Mesenchymal stem cell (in vitro differentiated cells and primary cell): Measurements from ENCODE around the gene RTL10.
A peak's percentile ranks its signal among the peaks of the same experiment; 100 is the strongest.

Experiments used
- DNase-seq: peaks from one replicate; pipeline ENCODE4 v3.0.0-alpha.2; 2013
- H2AFZ ChIP-seq: one replicate; pipeline ENCODE4 v1.6.1; 2013; ENCODE audit warnings: low read depth, mild to moderate bottlenecking, control low read depth, inconsistent platforms, low read length, moderate library complexity
- H2AK5ac ChIP-seq: 2 replicates; pipeline ENCODE4 v1.6.1; 2013; ENCODE audit warnings: low read length, moderate library complexity, mild to moderate bottlenecking, inconsistent platforms; ENCODE audit not compliant: severe bottlenecking
- H2BK120ac ChIP-seq: one replicate; pipeline ENCODE4 v1.6.1; 2013; ENCODE audit warnings: low read depth, mild to moderate bottlenecking, inconsistent platforms, low read length, moderate library complexity
- H2BK12ac ChIP-seq, 2 experiments: one replicate each; pipeline ENCODE4 v1.6.1; 2013; ENCODE audit warnings: inconsistent platforms in 2 of 2, low read length in 2 of 2, mild to moderate bottlenecking in 2 of 2, moderate library complexity in 2 of 2, control low read depth in 1 of 2
- H2BK15ac ChIP-seq: one replicate; pipeline ENCODE4 v1.6.1; 2013; ENCODE audit warnings: mild to moderate bottlenecking, low read depth, inconsistent platforms; ENCODE audit not compliant: poor library complexity, severe bottlenecking
- H2BK5ac ChIP-seq: 2 replicates; pipeline ENCODE4 v1.6.1; 2013; ENCODE audit warnings: low read depth, mild to moderate bottlenecking, low read length, control low read depth, inconsistent platforms; ENCODE audit not compliant: poor library complexity, severe bottlenecking
- H3K14ac ChIP-seq, 2 experiments: one replicate each; pipeline ENCODE4 v1.6.1; 2013; ENCODE audit warnings: inconsistent platforms in 2 of 2, low read length in 2 of 2, control low read depth in 1 of 2, mild to moderate bottlenecking in 1 of 2, moderate library complexity in 1 of 2
- H3K18ac ChIP-seq, 2 experiments: one replicate each; pipeline ENCODE4 v1.6.1; 2013; ENCODE audit warnings: inconsistent platforms in 2 of 2, low read length in 2 of 2, control low read depth in 1 of 2, low read depth in 1 of 2, mild to moderate bottlenecking in 1 of 2
- H3K23ac ChIP-seq, 2 experiments: one replicate each; pipeline ENCODE4 v1.6.1; 2013; ENCODE audit warnings: inconsistent platforms in 2 of 2, low read length in 2 of 2, mild to moderate bottlenecking in 2 of 2, moderate library complexity in 2 of 2, control low read depth in 1 of 2
- H3K27ac ChIP-seq: 2 replicates; pipeline ENCODE4 v1.5.1; 2013; ENCODE audit warnings: mild to moderate bottlenecking, moderate library complexity, low read length, control low read depth, inconsistent platforms; ENCODE audit not compliant: poor library complexity, severe bottlenecking
- H3K27me3 ChIP-seq, 2 experiments: 2 replicates each; pipeline versions ENCODE4 v1.6.1 to v1.7.0; 2013; ENCODE audit warnings: low read length in 2 of 2, mild to moderate bottlenecking in 2 of 2, moderate library complexity in 2 of 2, control low read depth in 1 of 2, inconsistent platforms in 1 of 2; ENCODE audit not compliant: control insufficient read depth in 1 of 2, insufficient read depth in 1 of 2
- H3K36me3 ChIP-seq, 2 experiments: 2 replicates each; pipeline versions ENCODE4 v1.6.1 to v1.7.0; 2013; ENCODE audit warnings: low read length in 2 of 2, control low read depth in 1 of 2, inconsistent platforms in 1 of 2, low read depth in 1 of 2, mild to moderate bottlenecking in 1 of 2; ENCODE audit not compliant: insufficient read depth in 2 of 2, control insufficient read depth in 1 of 2
- H3K4ac ChIP-seq, 2 experiments: one replicate each; pipeline ENCODE4 v1.6.1; 2013; ENCODE audit warnings: inconsistent platforms in 2 of 2, low read length in 2 of 2, mild to moderate bottlenecking in 2 of 2, moderate library complexity in 2 of 2, control low read depth in 1 of 2, low read depth in 1 of 2
- H3K4me1 ChIP-seq: 2 replicates; pipeline ENCODE4 v1.6.1; 2013; ENCODE audit warnings: low read depth, low read length, control low read depth; ENCODE audit not compliant: control insufficient read depth, insufficient read depth
- H3K4me2 ChIP-seq: 2 replicates; pipeline ENCODE4 v1.6.1; 2013; ENCODE audit warnings: low read length, mild to moderate bottlenecking, inconsistent platforms; ENCODE audit not compliant: poor library complexity, severe bottlenecking
- H3K4me3 ChIP-seq, 2 experiments: 2 replicates each; pipeline versions ENCODE4 v1.5.1 to v1.7.0; 2013; ENCODE audit warnings: low read length in 2 of 2, mild to moderate bottlenecking in 2 of 2, control low read depth in 1 of 2, low read depth in 1 of 2; ENCODE audit not compliant: insufficient read depth in 1 of 2
- H3K79me1 ChIP-seq: replicated peaks from 2 replicates; pipeline ENCODE4 v1.6.1; 2013; ENCODE audit warnings: mild to moderate bottlenecking, control low read depth, low read length, inconsistent platforms; ENCODE audit not compliant: poor library complexity, severe bottlenecking
- H3K9ac ChIP-seq: 2 replicates; pipeline ENCODE4 v1.7.0; 2013; ENCODE audit warnings: mild to moderate bottlenecking, low read length, moderate library complexity
- H3K9me3 ChIP-seq: 2 replicates; pipeline ENCODE4 v1.7.0; 2013; ENCODE audit warnings: mild to moderate bottlenecking, low read length; ENCODE audit not compliant: control insufficient read depth
- H4K8ac ChIP-seq: one replicate; pipeline ENCODE4 v1.6.1; 2013; ENCODE audit warnings: inconsistent platforms, mild to moderate bottlenecking, low read length, moderate library complexity
- H4K91ac ChIP-seq: one replicate; pipeline ENCODE4 v1.6.1; 2013; ENCODE audit warnings: mild to moderate bottlenecking, low read length, inconsistent platforms
- WGBS: methylation state at CpG from one replicate; pipeline ENCODE4 v1.1.7; 2013; ENCODE audit warnings: mixed read lengths; 5-methylcytosine and 5-hydroxymethylcytosine counted together

RTL10 gene

DNA sequence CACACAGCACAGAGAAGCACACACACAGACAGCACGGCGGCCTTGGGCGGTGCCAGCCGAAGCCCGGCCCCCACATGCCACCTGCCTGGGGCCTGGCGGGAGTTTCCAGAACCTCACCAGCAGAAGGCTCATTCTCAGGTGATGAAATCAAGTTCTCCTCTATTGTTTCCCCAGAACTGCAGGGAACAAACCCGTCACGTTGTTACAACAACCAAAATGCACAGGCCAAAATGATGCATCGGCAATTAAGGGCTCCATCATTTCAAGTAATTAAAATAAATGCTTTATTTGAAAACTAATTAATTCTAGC lies 30.8 kb downstream of the RTL10 start:
- H3K4me2 ChIP-seq: no peak overlapping the region
- H3K4me3 ChIP-seq: no peak overlapping the region
- whole genome bisulfite sequencing: 91% methylated on average over 8 of the region's 9 CpGs
- no peak overlapping the region for H2BK15ac ChIP-seq
- H2BK12ac ChIP-seq: no peak overlapping the region
- H3K36me3 ChIP-seq: peaks cover 0 to 21% of the 10 kb centered on the region in 2 experiments
- no peak for DNase-seq
- peaks cover 23% of the 10 kb centered on the region for H3K79me1 ChIP-seq
- no peak overlapping the region for H3K4ac ChIP-seq
- no peak overlapping the region for H2AFZ ChIP-seq
- H4K91ac ChIP-seq: peak overlapping the region; percentile 43
- H3K27me3 ChIP-seq: no peaks in the 10 kb centered on the region
- H3K23ac ChIP-seq: no peak overlapping the region
- no peak overlapping the region for H2AK5ac ChIP-seq
- no peak overlapping the region for H3K9ac ChIP-seq
- H2BK5ac ChIP-seq: no peak overlapping the region
- no peak overlapping the region for H2BK120ac ChIP-seq
- H3K14ac ChIP-seq: peak overlapping the region in 1 of 2 experiments; percentile 50
- H3K9me3 ChIP-seq: no peaks in the 10 kb centered on the region
- no peak overlapping the region for H4K8ac ChIP-seq
- peaks cover 6% of the 10 kb centered on the region for H3K4me1 ChIP-seq
- H3K18ac ChIP-seq: no peak overlapping the region
- no peak overlapping the region for H3K27ac ChIP-seq

DNA sequence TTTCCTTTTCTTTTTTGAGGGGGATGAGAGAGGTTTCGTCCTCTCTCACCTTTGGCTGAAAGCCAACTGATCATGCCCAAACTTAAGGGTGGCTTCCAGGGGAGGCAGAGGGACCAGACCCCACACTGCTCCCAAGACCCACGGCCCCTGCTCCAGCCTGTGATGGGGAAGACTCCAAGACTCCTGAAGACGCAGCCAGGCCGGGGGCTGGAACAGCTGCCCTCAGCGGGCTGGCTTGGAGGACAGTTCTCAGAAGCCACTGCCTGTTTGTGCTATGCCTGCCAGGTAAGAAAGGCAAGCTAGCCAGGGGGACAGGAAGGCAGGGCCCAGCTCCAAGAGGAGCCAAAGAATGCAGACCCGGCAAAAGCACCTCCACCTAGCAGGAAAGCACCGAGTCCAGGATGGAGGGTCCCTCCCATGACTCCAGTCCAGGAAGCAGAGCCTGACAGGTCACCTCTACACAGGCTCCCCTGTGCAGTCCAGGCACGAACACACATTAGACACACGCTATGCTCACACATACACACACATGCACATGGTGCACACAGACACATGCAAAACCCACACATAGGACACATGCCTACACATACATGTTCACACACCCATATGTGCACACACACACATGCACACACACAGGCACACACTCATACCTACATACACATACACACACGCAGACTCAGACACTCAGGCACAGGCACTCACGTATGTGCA lies 31.3 kb downstream of the RTL10 start:
- peaks cover 22% of the 10 kb centered on the region for H3K79me1 ChIP-seq
- no peak overlapping the region for H3K27ac ChIP-seq
- H2BK12ac ChIP-seq: no peak overlapping the region
- H3K4me2 ChIP-seq: no peak overlapping the region
- no peak overlapping the region for H3K18ac ChIP-seq
- H3K9me3 ChIP-seq: no peaks in the 10 kb centered on the region
- peaks cover 0 to 26% of the 10 kb centered on the region in 2 experiments for H3K36me3 ChIP-seq
- H4K91ac ChIP-seq: peak overlapping the region; percentile 43
- H3K4me1 ChIP-seq: peaks cover 6% of the 10 kb centered on the region
- peak overlapping the region in 1 of 2 experiments; percentile 50 for H3K14ac ChIP-seq
- H2BK120ac ChIP-seq: no peak overlapping the region
- peak overlapping the region; percentile 7 for H4K8ac ChIP-seq
- DNase-seq: no peak
- no peak overlapping the region for H2BK15ac ChIP-seq
- H2BK5ac ChIP-seq: no peak overlapping the region
- H3K9ac ChIP-seq: no peak overlapping the region
- H3K27me3 ChIP-seq: no peaks in the 10 kb centered on the region
- no peak overlapping the region for H2AFZ ChIP-seq
- no peak overlapping the region for H3K23ac ChIP-seq
- no peak overlapping the region for H3K4me3 ChIP-seq
- 86% methylated on average over 11 of the region's 11 CpGs for WGBS
- H3K4ac ChIP-seq: no peak overlapping the region
- no peak overlapping the region for H2AK5ac ChIP-seq

GRCh38 chr22:19822301-19823117 lies 32.2 kb downstream of the RTL10 start:
- Histone ChIP-seq H3K4me1 (peaks cover 6% of the 10 kb centered on the region), H2BK15ac (no peak overlapping the region), H2AFZ (no peak overlapping the region), H3K79me1 (peaks cover 19% of the 10 kb centered on the region), H4K91ac (no peak overlapping the region), H3K9ac (no peak overlapping the region), H3K27ac (no peak overlapping the region), H2BK120ac (no peak overlapping the region), H4K8ac (no peak overlapping the region), H3K14ac (no peak overlapping the region), H2BK12ac (no peak overlapping the region), H3K27me3 (no peaks in the 10 kb centered on the region), H2BK5ac (no peak overlapping the region), H3K18ac (no peak overlapping the region), H3K4me3 (no peak overlapping the region), H3K36me3 (peaks cover 0 to 32% of the 10 kb centered on the region in 2 experiments), H3K4me2 (no peak overlapping the region), H3K9me3 (no peaks in the 10 kb centered on the region), H3K23ac (no peak overlapping the region), H2AK5ac (no peak overlapping the region), H3K4ac (no peak overlapping the region)
- 93% methylated on average over 13 of the region's 18 CpGs for WGBS
- no peak for DNase-seq

DNA sequence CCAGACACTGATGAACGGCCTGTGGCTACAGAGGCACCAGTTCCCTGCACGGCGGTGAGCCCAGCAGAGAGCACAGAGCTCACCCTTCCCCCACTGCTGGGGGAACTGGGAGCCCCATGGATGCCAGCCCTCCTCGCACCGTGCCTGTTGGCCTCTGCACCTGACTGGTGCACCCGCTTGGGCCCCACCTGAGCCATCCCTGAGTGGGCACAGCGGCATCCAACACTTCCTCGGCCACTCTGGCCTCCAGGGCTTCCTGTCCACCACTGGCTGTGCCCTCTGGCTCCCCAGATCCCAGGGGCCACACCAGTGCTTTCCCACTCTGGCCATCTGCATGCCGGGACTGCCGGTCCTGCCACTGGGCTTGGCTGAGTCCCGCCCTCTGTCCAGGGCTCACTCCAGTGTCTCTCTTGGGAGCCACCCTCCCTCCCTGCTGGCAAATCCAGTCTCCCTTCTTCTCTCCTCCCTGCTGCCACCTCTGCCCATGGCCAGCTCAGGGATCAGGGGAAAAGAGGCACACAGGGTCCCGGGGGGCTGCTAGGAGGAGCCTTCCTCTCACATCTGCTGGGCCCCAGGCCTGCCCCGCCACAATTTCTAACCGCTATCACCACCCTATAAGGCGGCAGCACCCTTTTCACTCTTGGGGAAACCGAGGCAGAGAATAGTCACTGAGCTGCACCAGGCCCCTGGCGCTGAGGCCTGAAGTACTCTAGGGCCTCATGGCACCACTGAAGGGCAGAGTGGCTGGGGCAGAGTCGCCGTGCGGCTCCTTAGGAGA lies 33.0 kb downstream of the RTL10 start:
- Histone ChIP-seq H2AFZ (no peak overlapping the region), H3K27ac (no peak overlapping the region), H3K9ac (no peak overlapping the region), H2AK5ac (no peak overlapping the region), H3K4me3 (no peak overlapping the region), H3K23ac (no peak overlapping the region), H4K91ac (no peak overlapping the region), H3K14ac (no peak overlapping the region), H2BK120ac (no peak overlapping the region), H3K4me1 (peaks cover 6% of the 10 kb centered on the region), H2BK5ac (no peak overlapping the region), H3K79me1 (peaks cover 19% of the 10 kb centered on the region), H3K9me3 (no peaks in the 10 kb centered on the region), H3K4ac (no peak overlapping the region), H4K8ac (no peak overlapping the region), H2BK15ac (no peak overlapping the region), H3K4me2 (no peak overlapping the region), H2BK12ac (no peak overlapping the region), H3K18ac (no peak overlapping the region), H3K36me3 (peaks cover 0 to 32% of the 10 kb centered on the region in 2 experiments), H3K27me3 (no peaks in the 10 kb centered on the region)
- DNase-seq: no peak
- 96% methylated on average over 20 of the region's 20 CpGs for WGBS
